GM23338 (cell line): ENCODE measurements around the gene BCCIP. TPM values are rescaled to one million over a fixed set of nuclear protein-coding genes. Genes with fewer than 3 reads are reported as not detected.

Source experiments
- ATAC-seq: fragments of 200-7000 bp; cut with Tn5 transposase; 3 replicates; pipeline ENCODE4 v1.9.1; 2020
- DNase-seq: peaks from one replicate; pipeline ENCODE4 v3.0.0-alpha.2; 2015; ENCODE audit warnings: low spot score
- H2AFZ ChIP-seq: fragments of 200-600 bp; sonication (generic); 2 replicates; pipeline ENCODE4 v1.8.0; 2016; ENCODE audit warnings: antibody characterized with exemption, mild to moderate bottlenecking, moderate library complexity
- H3F3A ChIP-seq: fragments of 200-600 bp; sonication (generic); replicated peaks from 2 replicates; pipeline ENCODE4 v1.8.0; 2017; ENCODE audit warnings: antibody characterized with exemption, mixed run types, low read depth
- H3K27ac ChIP-seq: fragments of 200-600 bp; sonication (generic); 2 replicates; pipeline ENCODE4 v1.6.1; 2016; ENCODE audit warnings: low read depth
- H3K27me3 ChIP-seq: fragments of 200-600 bp; sonication (generic); 2 replicates; pipeline ENCODE4 v1.8.0; 2016; ENCODE audit warnings: mild to moderate bottlenecking, mixed run types, moderate library complexity; ENCODE audit not compliant: insufficient read depth
- H3K36me3 ChIP-seq: fragments of 200-600 bp; sonication (generic); 2 replicates; pipeline ENCODE4 v1.8.0; 2016; ENCODE audit warnings: mild to moderate bottlenecking; ENCODE audit not compliant: insufficient read depth
- H3K4me1 ChIP-seq: fragments of 200-600 bp; sonication (generic); 2 replicates; pipeline ENCODE4 v1.8.0; 2016; ENCODE audit warnings: mild to moderate bottlenecking, moderate library complexity; ENCODE audit not compliant: insufficient read depth
- H3K4me2 ChIP-seq: fragments of 200-600 bp; sonication (generic); 2 replicates; pipeline ENCODE4 v1.7.1; 2017; ENCODE audit warnings: mixed run types
- H3K4me3 ChIP-seq: fragments of 200-600 bp; sonication (generic); 2 replicates; pipeline ENCODE4 v1.6.1; 2016; ENCODE audit warnings: mixed run types
- H3K79me2 ChIP-seq: fragments of 200-600 bp; sonication (generic); replicated peaks from 2 replicates; pipeline ENCODE4 v1.8.0; 2017; ENCODE audit warnings: mild to moderate bottlenecking; ENCODE audit not compliant: insufficient read depth
- H3K9me2 ChIP-seq: fragments of 200-600 bp; sonication (generic); 2 replicates; pipeline ENCODE4 v1.8.0; 2017; ENCODE audit not compliant: insufficient read depth
- H4K20me1 ChIP-seq: fragments of 200-600 bp; sonication (generic); replicated peaks from 2 replicates; pipeline ENCODE4 v1.8.0; 2017; ENCODE audit warnings: mild to moderate bottlenecking; ENCODE audit not compliant: insufficient read depth
- H3K27ac Mint-ChIP-seq: 2 replicates; pipeline ENCODE4 v1.8.0; 2020; ENCODE audit warnings: inconsistent platforms, mild to moderate bottlenecking, moderate library complexity, mixed read lengths
- H3K27me3 Mint-ChIP-seq: 3 replicates; pipeline ENCODE4 v1.8.0; 2022; ENCODE audit warnings: low read depth, mild to moderate bottlenecking, moderate library complexity, mixed read lengths, inconsistent platforms; ENCODE audit not compliant: insufficient read depth, poor library complexity
- H3K36me3 Mint-ChIP-seq: 3 replicates; pipeline ENCODE4 v1.8.0; 2021; ENCODE audit warnings: low read depth, mild to moderate bottlenecking, inconsistent platforms, moderate library complexity, mixed read lengths
- H3K4me1 Mint-ChIP-seq: 3 replicates; pipeline ENCODE4 v1.8.0; 2020; ENCODE audit warnings: mild to moderate bottlenecking, inconsistent platforms, mixed read lengths
- H3K4me3 Mint-ChIP-seq: 3 replicates; pipeline ENCODE4 v1.8.0; 2021; ENCODE audit warnings: moderate library complexity, mild to moderate bottlenecking, inconsistent platforms, mixed read lengths
- H3K9me3 Mint-ChIP-seq: 3 replicates; pipeline ENCODE4 v1.8.0; 2020; ENCODE audit warnings: moderate library complexity, mild to moderate bottlenecking, inconsistent platforms, mixed read lengths
- CREB1 ChIP-seq: fragments of 250-450 bp; sonication (Bioruptor Pico); IDR thresholded peaks from 2 replicates; pipeline ENCODE4 v1.5.0; 2020; ENCODE audit warnings: low read depth, mild to moderate bottlenecking, moderate library complexity
- CTCF ChIP-seq, 2 experiments: fragments of 200-600 bp in 1 of 2; sonication (generic) in 1 of 2; conservative IDR thresholded peaks; 2 replicates each; pipeline versions ENCODE4 v1.5.1 to v1.6.1; 2016 to 2017; ENCODE audit warnings: antibody characterized with exemption in 2 of 2, low read depth in 2 of 2, mild to moderate bottlenecking in 2 of 2, moderate library complexity in 1 of 2
- EZH2 ChIP-seq: fragments of 200-600 bp; sonication (generic); IDR thresholded peaks from one replicate; pipeline ENCODE4 v1.8.0; 2017; ENCODE audit warnings: antibody characterized with exemption, mild to moderate bottlenecking, low read depth; ENCODE audit not compliant: unreplicated experiment
- EZH2phosphoT487 ChIP-seq: fragments of 200-600 bp; sonication (generic); IDR thresholded peaks from one replicate; pipeline ENCODE4 v1.8.1; 2018; ENCODE audit warnings: antibody characterized with exemption; ENCODE audit not compliant: unreplicated experiment
- JUNB ChIP-seq: IDR thresholded peaks from one replicate; pipeline ENCODE4 v1.6.1; 2016; ENCODE audit warnings: antibody characterized with exemption; ENCODE audit not compliant: unreplicated experiment
- NANOG ChIP-seq: IDR thresholded peaks from 2 replicates; pipeline ENCODE4 v1.6.1; 2016; ENCODE audit warnings: antibody characterized with exemption, borderline replicate concordance
- POLR2AphosphoS5 ChIP-seq: IDR thresholded peaks from 2 replicates; pipeline ENCODE4 v1.6.1; 2016; ENCODE audit warnings: antibody characterized with exemption, low read depth
- STAT1 ChIP-seq: IDR thresholded peaks from one replicate; pipeline ENCODE4 v1.6.1; 2016; ENCODE audit warnings: antibody characterized with exemption; ENCODE audit not compliant: unreplicated experiment
- ZNF114 ChIP-seq: fragments of 250-450 bp; sonication (Bioruptor Pico); IDR thresholded peaks from 2 replicates; pipeline ENCODE4 v1.5.0; 2020; ENCODE audit warnings: mild to moderate bottlenecking, moderate library complexity
- ZNF331 ChIP-seq: fragments of 250-450 bp; sonication (Bioruptor Pico); IDR thresholded peaks from 2 replicates; pipeline ENCODE4 v1.5.0; 2020; ENCODE audit warnings: low read depth, mild to moderate bottlenecking, moderate library complexity
- polyA plus RNA-seq: library from polyadenylated mRNA; unstranded; fragments of >200 nt; fragmentation: Nextera tagmentation; extraction: Ambion mirVana; gene quantifications from 2 replicates; pipeline ENCODE4 v1.2.1, GENCODE V29; 2016
- total RNA-seq: library from RNA; depleted of rRNA; stranded (reverse); fragments of >200 nt; shearing (Covaris generic); gene quantifications from 2 replicates; pipeline ENCODE4 v1.2.3, GENCODE V29; 2014
- TF ChIP-seq, protein P1 (sequence below): IDR thresholded peaks from one replicate; pipeline ENCODE4 v1.6.1; 2018; ENCODE audit warnings: antibody characterized with exemption; ENCODE audit not compliant: unreplicated experiment
- TF ChIP-seq, protein P2 (sequence below): fragments of 250-450 bp; sonication (Bioruptor Pico); IDR thresholded peaks from 2 replicates; pipeline ENCODE4 v1.5.0; 2020; ENCODE audit warnings: mild to moderate bottlenecking, moderate library complexity
- TF ChIP-seq, protein P3 (sequence below): IDR thresholded peaks from 2 replicates; pipeline ENCODE4 v1.6.1; 2016; ENCODE audit warnings: antibody characterized with exemption

BCCIP gene
- total and polyA plus RNA-seq, 2 experiments from 2014 or later, result 98.6 to 214 TPM

DNA sequence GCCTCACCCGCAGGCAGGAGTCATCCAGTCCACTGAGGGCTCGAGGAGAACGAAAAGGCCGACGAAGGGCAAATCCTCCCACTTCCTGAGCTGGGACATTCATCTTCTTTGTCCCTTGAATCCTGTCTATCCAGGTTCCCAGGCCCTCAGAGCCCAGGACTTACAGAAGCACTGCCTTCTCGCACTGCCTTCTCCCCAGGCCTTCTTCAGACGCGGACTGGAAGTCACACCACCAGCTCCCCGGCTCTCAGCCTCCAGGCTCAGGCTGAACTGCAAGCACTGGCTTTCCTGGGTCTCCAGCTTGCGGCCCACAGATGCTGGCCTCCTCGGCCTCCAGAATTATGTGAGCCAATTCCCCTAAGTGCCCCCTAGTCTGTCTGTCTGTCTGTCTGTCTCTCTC, 41.3 kb upstream of the BCCIP start:
- Histone ChIP-seq H2AFZ (no peak overlapping the region), H3K36me3 (no peaks in the 10 kb centered on the region), H3K9me2 (no peaks in the 10 kb centered on the region), H3K27me3 (no peaks in the 10 kb centered on the region), H3K27ac (no peak overlapping the region), H3K4me1 (no peaks in the 10 kb centered on the region), H3K79me2 (no peaks in the 10 kb centered on the region), H3K4me3 (no peak overlapping the region), H3F3A (no peaks in the 10 kb centered on the region), H4K20me1 (no peaks in the 10 kb centered on the region), H3K4me2 (no peak overlapping the region)
- Mint-ChIP-seq H3K4me3 (no peak overlapping the region), H3K27ac (no peak overlapping the region), H3K27me3 (peaks cover 3% of the 10 kb centered on the region), H3K4me1 (no peaks in the 10 kb centered on the region; the same call in 2 of the 3 replicates), H3K36me3 (no peaks in the 10 kb centered on the region; the same call in 2 of the 3 replicates), H3K9me3 (peaks cover 5% of the 10 kb centered on the region; the same call in 2 of the 3 replicates)
- no peak for DNase-seq
- no peak for ATAC-seq
- TF ChIP-seq JUNB (no peak), ZNF331 (CRISPR knock-in tag) (no peak), POLR2AphosphoS5 (no peak), EZH2 (no peak), STAT1 (no peak), CTCF (conservative IDR thresholded peaks at IDR 0.05; ENCODE audit: low read depth in 2 of 2) (no peak), EZH2phosphoT487 (no peak), NANOG (no peak), CREB1 (no peak), ZNF114 (CRISPR knock-in tag) (no peak)
- TF ChIP-seq, protein P1, sequence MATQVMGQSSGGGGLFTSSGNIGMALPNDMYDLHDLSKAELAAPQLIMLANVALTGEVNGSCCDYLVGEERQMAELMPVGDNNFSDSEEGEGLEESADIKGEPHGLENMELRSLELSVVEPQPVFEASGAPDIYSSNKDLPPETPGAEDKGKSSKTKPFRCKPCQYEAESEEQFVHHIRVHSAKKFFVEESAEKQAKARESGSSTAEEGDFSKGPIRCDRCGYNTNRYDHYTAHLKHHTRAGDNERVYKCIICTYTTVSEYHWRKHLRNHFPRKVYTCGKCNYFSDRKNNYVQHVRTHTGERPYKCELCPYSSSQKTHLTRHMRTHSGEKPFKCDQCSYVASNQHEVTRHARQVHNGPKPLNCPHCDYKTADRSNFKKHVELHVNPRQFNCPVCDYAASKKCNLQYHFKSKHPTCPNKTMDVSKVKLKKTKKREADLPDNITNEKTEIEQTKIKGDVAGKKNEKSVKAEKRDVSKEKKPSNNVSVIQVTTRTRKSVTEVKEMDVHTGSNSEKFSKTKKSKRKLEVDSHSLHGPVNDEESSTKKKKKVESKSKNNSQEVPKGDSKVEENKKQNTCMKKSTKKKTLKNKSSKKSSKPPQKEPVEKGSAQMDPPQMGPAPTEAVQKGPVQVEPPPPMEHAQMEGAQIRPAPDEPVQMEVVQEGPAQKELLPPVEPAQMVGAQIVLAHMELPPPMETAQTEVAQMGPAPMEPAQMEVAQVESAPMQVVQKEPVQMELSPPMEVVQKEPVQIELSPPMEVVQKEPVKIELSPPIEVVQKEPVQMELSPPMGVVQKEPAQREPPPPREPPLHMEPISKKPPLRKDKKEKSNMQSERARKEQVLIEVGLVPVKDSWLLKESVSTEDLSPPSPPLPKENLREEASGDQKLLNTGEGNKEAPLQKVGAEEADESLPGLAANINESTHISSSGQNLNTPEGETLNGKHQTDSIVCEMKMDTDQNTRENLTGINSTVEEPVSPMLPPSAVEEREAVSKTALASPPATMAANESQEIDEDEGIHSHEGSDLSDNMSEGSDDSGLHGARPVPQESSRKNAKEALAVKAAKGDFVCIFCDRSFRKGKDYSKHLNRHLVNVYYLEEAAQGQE, result no peak
- TF ChIP-seq, protein P2, sequence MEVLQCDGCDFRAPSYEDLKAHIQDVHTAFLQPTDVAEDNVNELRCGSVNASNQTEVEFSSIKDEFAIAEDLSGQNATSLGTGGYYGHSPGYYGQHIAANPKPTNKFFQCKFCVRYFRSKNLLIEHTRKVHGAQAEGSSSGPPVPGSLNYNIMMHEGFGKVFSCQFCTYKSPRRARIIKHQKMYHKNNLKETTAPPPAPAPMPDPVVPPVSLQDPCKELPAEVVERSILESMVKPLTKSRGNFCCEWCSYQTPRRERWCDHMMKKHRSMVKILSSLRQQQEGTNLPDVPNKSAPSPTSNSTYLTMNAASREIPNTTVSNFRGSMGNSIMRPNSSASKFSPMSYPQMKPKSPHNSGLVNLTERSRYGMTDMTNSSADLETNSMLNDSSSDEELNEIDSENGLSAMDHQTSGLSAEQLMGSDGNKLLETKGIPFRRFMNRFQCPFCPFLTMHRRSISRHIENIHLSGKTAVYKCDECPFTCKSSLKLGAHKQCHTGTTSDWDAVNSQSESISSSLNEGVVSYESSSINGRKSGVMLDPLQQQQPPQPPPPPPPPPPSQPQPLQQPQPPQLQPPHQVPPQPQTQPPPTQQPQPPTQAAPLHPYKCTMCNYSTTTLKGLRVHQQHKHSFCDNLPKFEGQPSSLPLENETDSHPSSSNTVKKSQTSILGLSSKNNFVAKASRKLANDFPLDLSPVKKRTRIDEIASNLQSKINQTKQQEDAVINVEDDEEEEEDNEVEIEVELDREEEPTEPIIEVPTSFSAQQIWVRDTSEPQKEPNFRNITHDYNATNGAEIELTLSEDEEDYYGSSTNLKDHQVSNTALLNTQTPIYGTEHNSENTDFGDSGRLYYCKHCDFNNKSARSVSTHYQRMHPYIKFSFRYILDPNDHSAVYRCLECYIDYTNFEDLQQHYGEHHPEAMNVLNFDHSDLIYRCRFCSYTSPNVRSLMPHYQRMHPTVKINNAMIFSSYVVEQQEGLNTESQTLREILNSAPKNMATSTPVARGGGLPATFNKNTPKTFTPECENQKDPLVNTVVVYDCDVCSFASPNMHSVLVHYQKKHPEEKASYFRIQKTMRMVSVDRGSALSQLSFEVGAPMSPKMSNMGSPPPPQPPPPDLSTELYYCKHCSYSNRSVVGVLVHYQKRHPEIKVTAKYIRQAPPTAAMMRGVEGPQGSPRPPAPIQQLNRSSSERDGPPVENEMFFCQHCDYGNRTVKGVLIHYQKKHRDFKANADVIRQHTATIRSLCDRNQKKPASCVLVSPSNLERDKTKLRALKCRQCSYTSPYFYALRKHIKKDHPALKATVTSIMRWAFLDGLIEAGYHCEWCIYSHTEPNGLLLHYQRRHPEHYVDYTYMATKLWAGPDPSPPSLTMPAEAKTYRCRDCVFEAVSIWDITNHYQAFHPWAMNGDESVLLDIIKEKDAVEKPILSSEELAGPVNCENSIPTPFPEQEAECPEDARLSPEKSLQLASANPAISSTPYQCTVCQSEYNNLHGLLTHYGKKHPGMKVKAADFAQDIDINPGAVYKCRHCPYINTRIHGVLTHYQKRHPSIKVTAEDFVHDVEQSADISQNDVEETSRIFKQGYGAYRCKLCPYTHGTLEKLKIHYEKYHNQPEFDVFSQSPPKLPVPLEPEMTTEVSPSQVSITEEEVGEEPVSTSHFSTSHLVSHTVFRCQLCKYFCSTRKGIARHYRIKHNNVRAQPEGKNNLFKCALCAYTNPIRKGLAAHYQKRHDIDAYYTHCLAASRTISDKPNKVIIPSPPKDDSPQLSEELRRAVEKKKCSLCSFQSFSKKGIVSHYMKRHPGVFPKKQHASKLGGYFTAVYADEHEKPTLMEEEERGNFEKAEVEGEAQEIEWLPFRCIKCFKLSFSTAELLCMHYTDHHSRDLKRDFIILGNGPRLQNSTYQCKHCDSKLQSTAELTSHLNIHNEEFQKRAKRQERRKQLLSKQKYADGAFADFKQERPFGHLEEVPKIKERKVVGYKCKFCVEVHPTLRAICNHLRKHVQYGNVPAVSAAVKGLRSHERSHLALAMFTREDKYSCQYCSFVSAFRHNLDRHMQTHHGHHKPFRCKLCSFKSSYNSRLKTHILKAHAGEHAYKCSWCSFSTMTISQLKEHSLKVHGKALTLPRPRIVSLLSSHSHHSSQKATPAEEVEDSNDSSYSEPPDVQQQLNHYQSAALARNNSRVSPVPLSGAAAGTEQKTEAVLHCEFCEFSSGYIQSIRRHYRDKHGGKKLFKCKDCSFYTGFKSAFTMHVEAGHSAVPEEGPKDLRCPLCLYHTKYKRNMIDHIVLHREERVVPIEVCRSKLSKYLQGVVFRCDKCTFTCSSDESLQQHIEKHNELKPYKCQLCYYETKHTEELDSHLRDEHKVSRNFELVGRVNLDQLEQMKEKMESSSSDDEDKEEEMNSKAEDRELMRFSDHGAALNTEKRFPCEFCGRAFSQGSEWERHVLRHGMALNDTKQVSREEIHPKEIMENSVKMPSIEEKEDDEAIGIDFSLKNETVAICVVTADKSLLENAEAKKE (CRISPR knock-in tag), result no peak
- TF ChIP-seq, protein P3, sequence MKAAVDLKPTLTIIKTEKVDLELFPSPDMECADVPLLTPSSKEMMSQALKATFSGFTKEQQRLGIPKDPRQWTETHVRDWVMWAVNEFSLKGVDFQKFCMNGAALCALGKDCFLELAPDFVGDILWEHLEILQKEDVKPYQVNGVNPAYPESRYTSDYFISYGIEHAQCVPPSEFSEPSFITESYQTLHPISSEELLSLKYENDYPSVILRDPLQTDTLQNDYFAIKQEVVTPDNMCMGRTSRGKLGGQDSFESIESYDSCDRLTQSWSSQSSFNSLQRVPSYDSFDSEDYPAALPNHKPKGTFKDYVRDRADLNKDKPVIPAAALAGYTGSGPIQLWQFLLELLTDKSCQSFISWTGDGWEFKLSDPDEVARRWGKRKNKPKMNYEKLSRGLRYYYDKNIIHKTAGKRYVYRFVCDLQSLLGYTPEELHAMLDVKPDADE, result no peak
